ENCODE results near the gene COPB2.

DNA sequence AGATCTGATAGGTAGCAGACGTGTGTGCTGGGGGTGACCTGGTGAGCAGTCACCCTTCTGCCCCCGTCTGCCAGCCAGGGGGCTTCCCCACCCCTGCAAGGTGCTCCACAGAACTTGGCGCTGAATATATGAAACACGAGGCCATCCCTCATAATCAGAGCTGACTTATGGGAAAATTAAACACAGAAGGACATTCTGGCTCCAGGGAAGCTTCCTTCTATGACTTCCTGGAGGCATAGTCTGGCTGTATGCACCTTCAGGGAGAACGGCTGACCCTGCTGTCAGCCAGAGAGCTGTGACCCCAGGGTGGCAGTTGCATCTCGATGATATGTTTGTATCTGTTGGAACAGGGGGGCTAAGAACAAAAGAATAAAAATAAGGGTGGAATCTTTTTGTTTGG lies 72.2 kb downstream of the COPB2 start:
- TF ChIP-seq CTCF (conservative IDR thresholded peaks at IDR 0.05) (no peak), EZH2 (IDR thresholded peaks at IDR 0.05; ENCODE audit: low read depth) (no peak)
